GM21390 (cell line): ENCODE results near the gene PRG2.
"Not testable (repeated sequence)": the region's sequence is repeated elsewhere in the genome, so short reads cannot be mapped to it uniquely, and the experiment has no call there.

Experiments
- ATAC-seq: cut with Tn5 transposase; IDR thresholded peaks from one replicate; pipeline ENCODE4 v1.9.1; 2021; ENCODE audit not compliant: unreplicated experiment

The PRG2 gene

GRCh38 chr11:57370251-57370650, 20.2 kb downstream of the PRG2 start:
- ATAC-seq, result no peak

- no peak for ATAC-seq
Measured at GRCh38 chr11:57368845-57369232, 21.6 kb downstream of the PRG2 start.

- ATAC-seq, result no peak
Measured at GRCh38 chr11:57368106-57368844, 22.2 kb downstream of the PRG2 start.

- ATAC-seq, result no peak
Measured at GRCh38 chr11:57364851-57365660, 25.4 kb downstream of the PRG2 start.

- no peak for ATAC-seq
Measured at GRCh38 chr11:57363131-57364080, 27.0 kb downstream of the PRG2 start.

- no peak for ATAC-seq
Measured at GRCh38 chr11:57361926-57362325, 28.5 kb downstream of the PRG2 start.

- not testable (repeated sequence) for ATAC-seq
Measured at GRCh38 chr11:57361420-57361819, 29.0 kb downstream of the PRG2 start.

- ATAC-seq, result no peak
Measured at GRCh38 chr11:57360991-57361390, 29.5 kb downstream of the PRG2 start.

GRCh38 chr11:57359896-57360690, 30.4 kb downstream of the PRG2 start:
- ATAC-seq, result no peak

- no peak for ATAC-seq
Measured at GRCh38 chr11:57359396-57359795, 31.1 kb downstream of the PRG2 start.

GRCh38 chr11:57358991-57359390, 31.5 kb downstream of the PRG2 start:
- no peak for ATAC-seq

- no peak for ATAC-seq
Measured at GRCh38 chr11:57358543-57358961, 31.9 kb downstream of the PRG2 start.

GRCh38 chr11:57357856-57358255, 32.6 kb downstream of the PRG2 start:
- no peak for ATAC-seq

GRCh38 chr11:57357310-57357709, 33.1 kb downstream of the PRG2 start:
- no peak for ATAC-seq

GRCh38 chr11:57356268-57356667, 34.2 kb downstream of the PRG2 start:
- no peak for ATAC-seq

GRCh38 chr11:57354699-57355098, 35.8 kb downstream of the PRG2 start:
- ATAC-seq, result no peak

GRCh38 chr11:57353852-57354251, 36.6 kb downstream of the PRG2 start:
- ATAC-seq, result no peak

- ATAC-seq, result no peak
Measured at GRCh38 chr11:57353446-57353845, 37.0 kb downstream of the PRG2 start.

- no peak for ATAC-seq
Measured at GRCh38 chr11:57353036-57353435, 37.4 kb downstream of the PRG2 start.

- ATAC-seq, result no peak
Measured at GRCh38 chr11:57349491-57350274, 40.8 kb downstream of the PRG2 start.
